Fibroblast of upper back skin (primary cell): ENCODE results near the gene DFFA.
"Not testable (repeated sequence)": the region's sequence is repeated elsewhere in the genome, so short reads cannot be mapped to it uniquely, and the experiment has no call there.

Experiments
- DNase-seq: peaks from one replicate; pipeline ENCODE4 v3.0.0-alpha.2; 2013

DFFA gene, protein sequence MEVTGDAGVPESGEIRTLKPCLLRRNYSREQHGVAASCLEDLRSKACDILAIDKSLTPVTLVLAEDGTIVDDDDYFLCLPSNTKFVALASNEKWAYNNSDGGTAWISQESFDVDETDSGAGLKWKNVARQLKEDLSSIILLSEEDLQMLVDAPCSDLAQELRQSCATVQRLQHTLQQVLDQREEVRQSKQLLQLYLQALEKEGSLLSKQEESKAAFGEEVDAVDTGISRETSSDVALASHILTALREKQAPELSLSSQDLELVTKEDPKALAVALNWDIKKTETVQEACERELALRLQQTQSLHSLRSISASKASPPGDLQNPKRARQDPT

DNA sequence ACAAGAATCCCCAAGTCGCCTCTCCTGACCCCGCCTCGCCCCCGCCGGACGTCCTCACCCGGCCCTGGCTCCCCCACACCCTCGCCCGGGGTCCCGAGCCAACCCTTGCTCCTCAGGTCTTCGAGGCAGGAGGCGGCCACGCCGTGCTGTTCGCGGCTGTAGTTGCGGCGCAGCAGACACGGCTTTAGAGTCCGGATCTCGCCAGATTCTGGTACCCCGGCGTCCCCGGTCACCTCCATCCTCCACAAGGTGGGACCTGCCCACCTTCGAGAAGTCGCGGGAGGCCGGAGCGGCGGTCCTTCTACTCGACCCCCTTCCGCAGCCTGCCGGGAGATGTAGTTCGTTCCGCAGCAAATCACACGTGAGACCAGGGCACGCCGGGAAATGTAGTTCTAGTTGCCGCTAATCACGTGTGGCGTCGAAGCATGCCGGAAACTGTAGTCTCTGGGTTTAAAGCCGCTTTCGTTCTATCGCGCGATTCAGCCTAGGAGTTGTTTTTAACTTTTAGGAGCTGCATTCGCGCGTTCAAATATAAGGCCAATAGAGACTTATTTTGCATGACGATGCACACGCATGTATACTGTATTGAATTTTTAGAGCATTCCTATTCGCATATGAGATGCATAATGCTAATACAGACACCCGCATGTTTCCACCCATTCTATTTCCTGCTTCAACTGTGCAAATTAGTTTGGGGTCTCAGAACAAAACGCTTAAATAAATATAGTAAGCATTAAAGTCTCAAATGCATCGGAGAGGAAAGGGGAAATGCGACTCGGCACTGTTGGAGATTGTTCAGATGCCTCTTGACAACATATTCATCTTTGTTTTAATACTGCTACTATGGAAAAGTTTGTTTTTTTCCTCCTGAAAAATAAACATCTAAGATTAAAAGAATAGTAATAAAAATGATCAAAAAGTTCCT, at the start of gene DFFA:
Gene DFFA (minus strand): TSS at position 310 of the 925 bp plus-strand sequence. CDS start 71 bp downstream, at position 239.
- DNase-seq: peak; percentile 97

GRCh38 chr1:10521537-10522157, 49.3 kb upstream of the DFFA start:
- DNase-seq: no peak

DNA sequence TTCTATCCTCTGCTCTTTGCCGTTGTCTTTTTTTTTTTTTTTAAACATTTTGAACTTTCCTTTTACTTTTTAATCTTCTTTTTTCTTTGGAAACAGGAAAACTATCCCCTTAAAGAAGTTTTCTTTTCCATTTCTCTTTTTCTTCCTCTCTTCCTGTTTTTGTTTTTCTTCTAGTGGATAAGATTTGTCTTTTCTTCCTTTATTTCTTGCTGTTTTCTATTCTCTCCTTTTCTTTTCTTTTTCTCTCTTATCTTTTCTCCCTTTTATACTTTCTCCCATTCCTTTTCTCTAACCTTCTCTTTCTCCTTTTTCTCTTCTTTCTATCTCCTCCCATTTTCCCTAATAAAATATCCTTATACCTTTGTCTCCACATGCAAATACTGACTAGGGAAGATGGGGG, 48.6 kb upstream of the DFFA start:
- DNase-seq: no peak

GRCh38 chr1:10520497-10520896, 48.2 kb upstream of the DFFA start:
- no peak for DNase-seq

- no peak for DNase-seq
Observed at GRCh38 chr1:10519016-10519417, 46.7 kb upstream of the DFFA start.

GRCh38 chr1:10517677-10517982, 45.3 kb upstream of the DFFA start:
- no peak for DNase-seq

- DNase-seq: no peak
Observed at GRCh38 chr1:10516925-10517676, 44.8 kb upstream of the DFFA start.

- DNase-seq: no peak
Observed at GRCh38 chr1:10515976-10516750, 43.8 kb upstream of the DFFA start.

DNA sequence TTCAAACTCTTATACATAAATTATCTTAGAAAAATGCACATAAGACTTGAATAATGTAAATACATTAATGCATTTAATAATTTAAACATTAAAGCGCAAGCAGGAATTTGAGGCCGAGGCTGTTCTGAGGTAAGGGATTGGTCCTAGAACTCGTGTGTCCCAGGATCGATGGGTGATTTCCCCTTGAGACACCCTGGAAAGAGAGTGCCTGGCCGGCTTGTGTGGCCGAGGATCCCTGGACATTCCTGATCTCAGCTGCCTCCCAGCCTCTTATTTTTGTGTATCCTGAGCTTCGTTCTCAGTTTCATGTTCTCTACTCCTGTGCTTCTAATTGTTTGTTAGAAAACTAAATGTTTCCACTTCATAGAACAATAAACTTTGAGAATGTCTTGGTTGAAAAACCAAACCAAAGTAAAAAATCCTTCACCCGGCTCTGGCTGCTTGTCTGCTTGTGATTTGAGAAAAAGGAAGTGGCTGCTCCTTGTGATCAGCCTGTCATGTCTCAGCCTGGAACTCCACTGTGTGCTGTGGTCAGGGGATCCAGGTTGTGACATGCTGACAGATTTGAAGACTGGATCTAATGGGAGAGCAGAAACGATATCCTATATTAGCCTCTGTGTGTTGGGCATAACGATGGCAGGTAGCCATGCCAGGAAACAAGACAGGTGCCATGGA, 43.1 kb upstream of the DFFA start:
- no peak for DNase-seq

DNA sequence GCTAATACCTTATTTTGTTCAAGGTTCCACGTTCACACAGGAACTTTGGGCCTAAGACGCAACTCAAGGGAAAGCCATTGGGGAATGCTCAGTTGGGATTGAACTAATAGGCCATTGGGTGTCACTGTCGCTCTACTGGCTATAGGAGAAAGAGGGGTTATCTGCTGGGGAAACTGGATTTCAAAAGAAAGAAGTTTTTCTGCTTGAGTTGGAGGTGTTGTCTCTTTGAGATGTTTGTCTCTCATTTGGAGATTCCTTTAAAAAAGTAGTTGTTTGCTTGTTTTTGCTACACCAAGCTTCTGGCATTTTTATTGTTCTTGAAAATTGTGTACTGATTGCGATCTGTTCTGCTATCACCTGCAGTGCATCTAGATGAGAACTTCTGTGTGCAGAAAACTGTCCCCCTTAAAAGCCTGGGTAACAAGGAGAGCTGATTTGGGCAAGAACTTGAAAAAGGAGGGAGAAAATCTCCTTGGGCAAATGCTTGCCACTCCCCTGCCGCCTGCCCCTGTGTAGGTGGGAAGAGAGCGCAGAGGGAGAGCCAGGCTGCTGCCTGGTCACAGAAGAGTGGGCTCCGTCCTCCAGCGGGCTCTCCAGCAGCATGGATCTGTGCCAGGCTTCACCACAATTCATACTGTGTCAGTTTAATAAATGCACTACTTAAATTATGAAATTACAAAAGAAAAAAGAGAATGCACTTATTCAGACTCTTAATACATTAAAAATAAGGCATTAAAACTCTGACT, 42.3 kb upstream of the DFFA start:
- DNase-seq: peak; percentile 53

DNA sequence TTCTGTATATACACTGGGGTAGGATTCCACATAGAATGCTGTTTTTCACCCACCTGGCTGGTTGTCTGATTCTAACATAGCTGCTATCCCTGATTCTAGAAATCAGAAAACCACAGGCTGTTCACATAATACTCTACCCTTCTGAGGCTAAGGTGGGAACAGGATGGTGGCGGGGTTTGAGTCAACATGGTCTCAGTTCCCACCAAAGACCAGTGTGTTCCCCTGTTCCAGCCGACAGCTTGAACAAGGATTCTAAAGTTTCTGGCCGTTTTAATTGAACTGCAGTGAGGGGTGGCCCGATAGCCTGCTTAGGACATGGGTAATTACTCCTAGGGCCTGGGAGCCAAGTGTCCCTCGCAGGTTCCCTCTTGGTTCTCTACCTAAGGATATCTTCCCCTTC, 40.9 kb upstream of the DFFA start:
- no peak for DNase-seq

DNA sequence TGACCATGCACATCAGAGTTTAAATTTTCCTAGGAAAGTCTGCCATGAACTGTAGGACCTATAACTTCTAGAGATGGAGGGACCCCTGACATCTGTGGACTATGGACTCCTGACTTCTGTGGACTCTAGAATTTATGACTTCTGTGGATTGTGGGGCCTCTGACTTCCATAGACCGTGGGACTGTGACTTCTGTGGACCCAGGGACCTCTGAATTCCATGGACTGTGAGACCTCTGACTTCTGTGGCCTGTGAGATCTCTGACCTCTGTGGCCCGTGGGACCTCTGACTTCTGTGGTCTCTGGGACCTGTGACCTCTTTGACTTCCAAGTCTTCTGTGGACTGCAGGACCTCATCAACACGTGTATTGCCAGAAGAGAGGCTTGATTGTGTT, 39.2 kb upstream of the DFFA start:
- DNase-seq: no peak

DNA sequence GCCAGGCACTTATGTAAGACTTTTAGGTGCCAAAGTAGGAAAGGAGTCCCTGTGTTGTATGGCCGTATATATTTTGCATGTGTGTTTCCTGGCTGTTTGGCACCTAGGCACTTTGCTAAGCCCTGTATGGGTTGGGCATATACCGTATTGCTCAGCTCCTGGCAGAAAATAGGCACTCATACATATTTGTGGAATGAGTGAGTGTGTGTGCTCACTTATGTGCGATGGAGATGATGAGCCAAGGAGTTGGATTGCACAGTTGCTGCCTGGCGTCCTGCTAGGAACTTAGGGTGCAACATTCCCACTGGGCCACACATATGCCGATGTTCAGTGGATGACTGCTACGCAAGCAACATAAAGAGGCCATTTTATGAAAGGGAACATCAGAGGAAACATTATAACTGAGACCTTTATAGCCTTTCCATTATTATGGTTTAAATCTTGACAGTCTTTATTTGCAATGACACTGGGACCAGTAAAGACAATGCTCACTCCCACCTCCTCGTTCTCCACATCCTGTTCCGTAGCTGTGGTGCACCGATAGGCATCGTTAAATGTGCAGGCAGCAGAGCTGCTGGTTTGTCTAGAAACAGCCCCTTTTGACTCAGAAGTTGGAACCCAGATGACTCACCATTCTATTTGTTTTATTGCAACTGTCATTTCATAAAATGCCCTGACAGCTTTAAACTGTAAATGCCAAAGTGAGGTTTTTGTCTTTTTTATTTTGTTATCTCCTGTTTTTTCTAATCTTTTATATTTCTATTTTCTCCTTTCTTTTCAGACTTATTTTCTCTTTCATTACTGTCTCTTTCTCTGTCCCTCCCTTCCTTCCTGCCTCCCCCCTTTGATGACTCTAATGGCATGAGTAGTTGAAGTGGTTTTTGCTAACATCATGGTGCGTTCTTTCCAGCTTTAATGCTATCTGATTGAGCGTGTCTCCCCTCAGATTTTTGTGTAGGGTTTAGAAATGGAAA, 38.5 kb upstream of the DFFA start:
- DNase-seq: peak; percentile 86

GRCh38 chr1:10509809-10510509, 37.6 kb upstream of the DFFA start:
- DNase-seq: no peak

DNA sequence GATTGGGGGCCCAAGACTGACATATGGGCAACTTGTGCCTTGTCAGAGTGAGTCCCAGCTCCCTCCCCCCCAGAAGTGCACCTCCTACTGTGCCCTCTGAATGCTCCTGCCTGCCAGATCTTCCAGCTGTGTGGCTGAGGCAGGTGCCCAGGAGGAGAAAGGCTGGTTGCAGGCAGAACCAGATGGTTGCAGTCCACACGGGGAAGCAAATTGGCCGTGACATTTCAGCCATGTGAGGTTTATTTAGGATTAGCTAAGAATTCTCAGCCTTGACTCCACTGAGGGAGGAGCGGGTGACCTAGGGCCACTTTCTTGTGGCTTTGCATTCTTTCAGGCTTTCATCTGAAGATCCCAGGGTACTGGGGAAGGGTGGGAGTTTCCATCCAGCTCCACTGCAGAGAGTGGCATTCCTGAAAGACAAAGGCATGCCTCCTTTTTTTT, 36.2 kb upstream of the DFFA start:
- DNase-seq: peak; percentile 48

GRCh38 chr1:10507111-10507879, 35.0 kb upstream of the DFFA start:
- DNase-seq: peak; percentile 80

DNA sequence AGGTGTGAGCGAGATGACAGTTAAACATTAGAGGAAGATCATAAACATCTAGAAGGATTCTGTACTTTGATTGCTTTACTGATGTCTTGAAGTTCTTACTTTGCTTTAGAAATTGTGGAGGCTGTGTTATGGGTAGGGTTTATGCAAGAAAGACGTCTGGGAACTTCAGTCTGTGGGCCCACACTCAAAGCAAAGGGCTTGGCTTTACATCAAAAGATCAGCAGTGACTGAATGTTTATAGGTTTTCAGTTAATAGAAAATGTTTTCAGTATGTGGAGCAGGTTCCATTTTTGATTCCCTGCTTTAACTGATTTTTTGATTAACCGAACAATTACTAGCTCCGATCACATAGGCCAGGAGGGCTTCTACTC, 34.3 kb upstream of the DFFA start:
- DNase-seq: no peak

- not testable (repeated sequence) for DNase-seq
Observed at GRCh38 chr1:10506046-10506676, 33.8 kb upstream of the DFFA start.
